ENCODE results near the gene SEMA6B.

SEMA6B gene

GRCh38 chr19:4505570-4506448 is 53.7 kb downstream of the SEMA6B start:
- DNase-seq = no peak

- no peak for DNase-seq
Measured at GRCh38 chr19:4504891-4505569, 54.5 kb downstream of the SEMA6B start.

- DNase-seq = no peak
Measured at GRCh38 chr19:4504297-4504701, 55.2 kb downstream of the SEMA6B start.

- DNase-seq = no peak
Measured at GRCh38 chr19:4503825-4504170, 55.7 kb downstream of the SEMA6B start.

- DNase-seq = no peak
Measured at GRCh38 chr19:4503132-4503824, 56.2 kb downstream of the SEMA6B start.

- no peak for DNase-seq
Measured at GRCh38 chr19:4502282-4503131, 57.0 kb downstream of the SEMA6B start.

GRCh38 chr19:4501691-4502090 is 57.8 kb downstream of the SEMA6B start:
- no peak for DNase-seq

- DNase-seq = no peak
Measured at GRCh38 chr19:4500841-4501591, 58.5 kb downstream of the SEMA6B start.

- DNase-seq = no peak
Measured at GRCh38 chr19:4499855-4500254, 59.6 kb downstream of the SEMA6B start.

GRCh38 chr19:4499318-4499717 is 60.2 kb downstream of the SEMA6B start:
- DNase-seq = no peak

GRCh38 chr19:4498694-4499093 is 60.8 kb downstream of the SEMA6B start:
- DNase-seq = no peak

GRCh38 chr19:4497770-4498389 is 61.6 kb downstream of the SEMA6B start:
- DNase-seq = no peak

- DNase-seq = no peak
Measured at GRCh38 chr19:4496304-4496703, 63.2 kb downstream of the SEMA6B start.

- DNase-seq = no peak
Measured at GRCh38 chr19:4495471-4495870, 64.0 kb downstream of the SEMA6B start.

- no peak for DNase-seq
Measured at GRCh38 chr19:4494691-4495064, 64.8 kb downstream of the SEMA6B start.

- DNase-seq = no peak
Measured at GRCh38 chr19:4493929-4494690, 65.4 kb downstream of the SEMA6B start.

- DNase-seq = no peak
Measured at GRCh38 chr19:4493104-4493928, 66.2 kb downstream of the SEMA6B start.

Measured in hematopoietic multipotent progenitor cell treated with erythropoietin and hydrocortisone succinate and interleukin-3 and kit ligand, for 8 days (in vitro differentiated cells).